ENCODE data around the gene PITPNB.
A peak's percentile ranks its signal among the peaks of the same experiment; 100 is the strongest.

Gene PITPNB

GRCh38 chr22:27868732-27869282 lies 50.2 kb downstream of the PITPNB start:
- no peaks in the 10 kb centered on the region for H3K9me3 ChIP-seq (ENCODE audit: control insufficient read depth, insufficient read depth, low read length)
- H3K9ac ChIP-seq (ENCODE audit: low read depth, low read length): no peak overlapping the region
- H3K27me3 ChIP-seq (ENCODE audit: control insufficient read depth, insufficient read depth, low read length): no peaks in the 10 kb centered on the region
- peak overlapping the region; percentile 36 for H3K27ac ChIP-seq (ENCODE audit: low read depth, low read length)
- peaks cover 10% of the 10 kb centered on the region; the same call in 1 of the 2 replicates for H3K4me1 ChIP-seq (ENCODE audit: control insufficient read depth, insufficient read depth, low read length)
- H3K4me3 ChIP-seq (ENCODE audit: low read depth, low read length): no peak overlapping the region
- H3K36me3 ChIP-seq (ENCODE audit: control insufficient read depth, insufficient read depth, low read length): peaks cover 53% of the 10 kb centered on the region

GRCh38 chr22:27867953-27868731 lies 50.9 kb downstream of the PITPNB start:
- H3K4me3 ChIP-seq (ENCODE audit: low read depth, low read length): no peak overlapping the region
- H3K36me3 ChIP-seq (ENCODE audit: control insufficient read depth, insufficient read depth, low read length): peaks cover 46% of the 10 kb centered on the region
- H3K9ac ChIP-seq (ENCODE audit: low read depth, low read length): no peak overlapping the region
- H3K9me3 ChIP-seq (ENCODE audit: control insufficient read depth, insufficient read depth, low read length): no peaks in the 10 kb centered on the region
- no peaks in the 10 kb centered on the region for H3K27me3 ChIP-seq (ENCODE audit: control insufficient read depth, insufficient read depth, low read length)
- H3K4me1 ChIP-seq (ENCODE audit: control insufficient read depth, insufficient read depth, low read length): peaks cover 10% of the 10 kb centered on the region; the same call in 1 of the 2 replicates
- H3K27ac ChIP-seq (ENCODE audit: low read depth, low read length): peak overlapping the region; percentile 36

DNA sequence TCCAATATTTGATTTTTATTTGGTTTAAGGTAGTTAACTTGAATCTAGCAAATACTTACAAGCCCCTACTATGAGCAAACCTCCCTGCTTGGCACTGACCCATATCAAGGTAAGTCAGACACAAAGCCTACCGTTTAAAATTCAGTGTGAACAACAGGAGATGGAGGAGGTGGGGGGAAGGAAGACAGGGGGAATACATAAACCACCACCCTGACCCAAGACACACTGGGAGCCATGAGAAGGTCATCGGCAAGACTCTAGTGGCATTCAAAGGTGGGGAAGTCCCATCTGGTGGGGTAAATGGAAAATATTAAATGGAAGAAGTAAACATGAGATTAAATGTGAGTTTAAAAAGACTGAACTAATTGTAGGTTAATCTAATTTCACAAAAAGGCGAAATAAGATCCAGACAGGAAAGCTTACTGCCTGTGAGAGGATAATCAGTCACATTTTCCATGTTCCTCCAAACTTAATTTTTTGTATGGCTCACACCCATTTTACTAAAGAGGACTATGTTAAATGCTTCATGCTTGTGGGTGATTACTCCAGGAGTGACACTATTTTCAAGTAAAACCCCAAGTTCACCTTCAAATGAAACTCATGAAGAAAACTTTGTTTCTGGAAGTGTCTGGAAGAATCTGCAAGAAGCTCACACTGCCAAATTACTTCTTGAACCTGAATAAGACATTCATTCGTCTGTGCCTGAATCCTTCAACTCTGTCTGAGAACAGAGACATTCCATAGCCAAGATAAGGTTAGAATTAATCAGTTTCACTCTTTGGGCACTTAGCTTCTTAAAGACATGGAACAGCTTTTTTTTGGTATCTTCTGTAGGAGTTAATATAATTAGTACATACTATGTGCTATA lies 51.7 kb downstream of the PITPNB start:
- H3K27ac ChIP-seq (ENCODE audit: low read depth, low read length): no peak overlapping the region
- no peak overlapping the region for H3K9ac ChIP-seq (ENCODE audit: low read depth, low read length)
- no peak overlapping the region for H3K4me3 ChIP-seq (ENCODE audit: low read depth, low read length)
- peaks cover 10% of the 10 kb centered on the region; the same call in 1 of the 2 replicates for H3K4me1 ChIP-seq (ENCODE audit: control insufficient read depth, insufficient read depth, low read length)
- no peaks in the 10 kb centered on the region for H3K27me3 ChIP-seq (ENCODE audit: control insufficient read depth, insufficient read depth, low read length)
- H3K9me3 ChIP-seq (ENCODE audit: control insufficient read depth, insufficient read depth, low read length): no peaks in the 10 kb centered on the region
- H3K36me3 ChIP-seq (ENCODE audit: control insufficient read depth, insufficient read depth, low read length): peaks cover 38% of the 10 kb centered on the region

DNA sequence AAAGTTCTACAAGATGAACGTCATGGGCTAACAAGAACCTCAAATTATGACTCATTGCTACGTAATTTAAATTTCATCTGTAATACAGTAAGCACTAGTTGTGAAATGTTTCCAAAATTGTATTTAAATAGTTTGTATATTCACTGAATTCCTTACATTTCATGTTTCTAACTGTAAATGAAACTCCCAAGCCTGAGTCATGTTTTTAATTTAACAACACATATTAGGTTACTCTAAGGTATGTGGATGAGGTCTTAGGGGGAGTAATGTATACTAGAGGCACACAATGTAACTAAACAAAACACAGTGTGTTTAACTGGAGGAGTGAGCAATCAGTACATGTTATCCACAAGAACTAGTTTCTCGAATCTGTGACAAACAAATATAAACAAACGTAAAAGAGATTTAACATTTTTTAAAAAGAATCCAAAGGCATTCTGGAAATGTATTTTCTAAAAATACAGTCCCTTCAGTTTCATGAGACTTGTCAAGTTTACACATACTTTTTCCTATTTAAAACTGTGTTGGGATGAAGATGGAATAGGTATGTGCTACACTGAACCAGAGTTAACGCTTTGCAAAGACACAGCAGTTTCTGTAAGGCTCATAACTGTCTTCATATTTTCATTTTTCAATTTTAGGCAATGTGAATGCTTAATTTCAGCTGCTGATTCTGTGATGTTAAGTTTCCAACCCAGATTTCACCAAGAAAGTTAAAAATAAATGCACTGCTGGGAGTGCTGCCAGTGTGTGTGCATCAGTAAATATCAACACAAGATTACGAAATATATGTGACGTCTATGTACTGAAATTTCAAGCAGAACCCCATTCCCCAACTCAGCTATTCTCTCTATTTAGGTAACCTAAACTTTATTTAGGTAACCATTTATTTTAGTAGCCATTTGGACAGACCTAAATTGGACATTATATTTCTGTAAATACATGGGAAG lies 52.6 kb downstream of the PITPNB start:
- no peak overlapping the region for H3K4me3 ChIP-seq (ENCODE audit: low read depth, low read length)
- H3K36me3 ChIP-seq (ENCODE audit: control insufficient read depth, insufficient read depth, low read length): peaks cover 36% of the 10 kb centered on the region

GRCh38 chr22:27865496-27865895 lies 53.6 kb downstream of the PITPNB start:
- no peaks in the 10 kb centered on the region for H3K9me3 ChIP-seq (ENCODE audit: control insufficient read depth, insufficient read depth, low read length)
- H3K4me3 ChIP-seq (ENCODE audit: low read depth, low read length): no peak overlapping the region
- peaks cover 30% of the 10 kb centered on the region for H3K36me3 ChIP-seq (ENCODE audit: control insufficient read depth, insufficient read depth, low read length)
- H3K27ac ChIP-seq (ENCODE audit: low read depth, low read length): no peak overlapping the region
- peaks cover 10% of the 10 kb centered on the region; the same call in 1 of the 2 replicates for H3K4me1 ChIP-seq (ENCODE audit: control insufficient read depth, insufficient read depth, low read length)
- no peaks in the 10 kb centered on the region for H3K27me3 ChIP-seq (ENCODE audit: control insufficient read depth, insufficient read depth, low read length)
- H3K9ac ChIP-seq (ENCODE audit: low read depth, low read length): no peak overlapping the region

More for the DNA sequence above, 52.6 kb downstream of the PITPNB start:
- H3K4me1 ChIP-seq (ENCODE audit: control insufficient read depth, insufficient read depth, low read length): peaks cover 10% of the 10 kb centered on the region; the same call in 1 of the 2 replicates
- no peaks in the 10 kb centered on the region for H3K27me3 ChIP-seq (ENCODE audit: control insufficient read depth, insufficient read depth, low read length)
- no peak overlapping the region for H3K9ac ChIP-seq (ENCODE audit: low read depth, low read length)
- no peaks in the 10 kb centered on the region for H3K9me3 ChIP-seq (ENCODE audit: control insufficient read depth, insufficient read depth, low read length)
- peak overlapping the region; percentile 13 for H3K27ac ChIP-seq (ENCODE audit: low read depth, low read length)

DNA sequence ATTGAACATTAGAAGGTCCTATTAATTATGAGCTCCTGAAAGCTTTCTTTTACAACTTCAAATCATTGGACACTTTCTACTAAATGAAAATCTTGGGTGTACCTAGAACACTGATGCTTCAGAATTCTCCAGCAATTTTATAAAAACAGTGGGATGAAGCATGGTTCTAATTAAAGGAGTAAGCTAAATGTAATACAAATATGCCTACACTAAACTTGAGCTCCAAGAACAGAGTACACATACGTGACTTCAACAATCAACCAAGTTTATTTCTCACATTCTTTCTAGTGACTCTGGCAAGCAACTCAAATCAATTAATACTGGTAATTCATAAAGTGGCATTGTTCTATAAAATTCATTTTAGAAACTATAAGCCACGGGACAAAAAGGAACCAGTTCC lies 55.5 kb downstream of the PITPNB start:
- H3K27ac ChIP-seq (ENCODE audit: low read depth, low read length): no peak overlapping the region

DNA sequence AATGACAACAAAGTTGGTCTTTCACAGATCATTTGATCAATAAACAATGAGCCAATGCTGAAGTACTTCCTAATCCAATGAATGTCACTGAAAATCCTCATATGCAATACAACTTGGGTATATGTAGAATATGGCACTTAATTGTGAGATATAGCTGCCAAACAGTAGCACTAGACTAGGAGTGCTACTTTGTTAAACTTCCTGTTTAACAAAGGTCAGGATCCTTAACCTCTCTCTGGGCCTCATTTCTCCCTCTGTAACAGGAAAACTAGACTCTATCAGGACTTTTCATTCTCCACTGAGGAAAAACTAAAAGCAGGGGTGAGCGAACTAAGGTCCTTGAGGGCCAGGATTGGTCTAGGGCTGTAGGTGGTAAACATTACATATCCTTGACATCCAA lies 56.1 kb downstream of the PITPNB start:
- peaks cover 10% of the 10 kb centered on the region; the same call in 1 of the 2 replicates for H3K4me1 ChIP-seq (ENCODE audit: control insufficient read depth, insufficient read depth, low read length)
- H3K9me3 ChIP-seq (ENCODE audit: control insufficient read depth, insufficient read depth, low read length): no peaks in the 10 kb centered on the region
- no peak overlapping the region for H3K27ac ChIP-seq (ENCODE audit: low read depth, low read length)
- H3K4me3 ChIP-seq (ENCODE audit: low read depth, low read length): no peak overlapping the region
- no peak overlapping the region for H3K9ac ChIP-seq (ENCODE audit: low read depth, low read length)
- H3K36me3 ChIP-seq (ENCODE audit: control insufficient read depth, insufficient read depth, low read length): peaks cover 38% of the 10 kb centered on the region
- no peaks in the 10 kb centered on the region for H3K27me3 ChIP-seq (ENCODE audit: control insufficient read depth, insufficient read depth, low read length)

More for the DNA sequence above, 55.5 kb downstream of the PITPNB start:
- Histone ChIP-seq H3K36me3 (ENCODE audit: control insufficient read depth, insufficient read depth, low read length) (peaks cover 33% of the 10 kb centered on the region), H3K9me3 (ENCODE audit: control insufficient read depth, insufficient read depth, low read length) (no peaks in the 10 kb centered on the region), H3K4me3 (ENCODE audit: low read depth, low read length) (no peak overlapping the region), H3K9ac (ENCODE audit: low read depth, low read length) (no peak overlapping the region), H3K27me3 (ENCODE audit: control insufficient read depth, insufficient read depth, low read length) (no peaks in the 10 kb centered on the region), H3K4me1 (ENCODE audit: control insufficient read depth, insufficient read depth, low read length) (peaks cover 10% of the 10 kb centered on the region; the same call in 1 of the 2 replicates)

DNA sequence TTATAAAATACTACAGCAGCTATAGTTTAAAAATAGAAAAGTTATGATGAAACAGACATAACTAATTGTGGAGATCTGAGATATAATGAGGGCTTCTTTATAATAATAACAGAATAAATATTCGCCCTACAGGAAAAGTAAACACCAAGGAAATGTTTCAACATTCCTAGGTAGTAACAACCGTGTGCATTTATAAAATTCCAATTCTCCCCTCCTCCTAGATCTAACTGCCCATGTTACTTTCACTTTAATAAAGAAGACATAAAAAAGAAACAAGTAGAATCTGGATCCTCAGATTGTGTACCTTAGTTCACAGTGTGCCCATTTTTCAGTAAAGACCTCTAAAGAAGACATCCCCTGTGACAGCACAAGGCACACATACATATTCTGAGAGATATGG lies 59.7 kb downstream of the PITPNB start:
- Histone ChIP-seq H3K9me3 (ENCODE audit: control insufficient read depth, insufficient read depth, low read length) (no peaks in the 10 kb centered on the region), H3K9ac (ENCODE audit: low read depth, low read length) (no peak overlapping the region), H3K4me1 (ENCODE audit: control insufficient read depth, insufficient read depth, low read length) (no peaks in the 10 kb centered on the region), H3K27me3 (ENCODE audit: control insufficient read depth, insufficient read depth, low read length) (no peaks in the 10 kb centered on the region), H3K27ac (ENCODE audit: low read depth, low read length) (no peak overlapping the region), H3K36me3 (ENCODE audit: control insufficient read depth, insufficient read depth, low read length) (peaks cover 66% of the 10 kb centered on the region), H3K4me3 (ENCODE audit: low read depth, low read length) (no peak overlapping the region)

- H3K36me3 ChIP-seq (ENCODE audit: control insufficient read depth, insufficient read depth, low read length): peaks cover 71% of the 10 kb centered on the region
- H3K4me3 ChIP-seq (ENCODE audit: low read depth, low read length): no peak overlapping the region
- H3K9ac ChIP-seq (ENCODE audit: low read depth, low read length): no peak overlapping the region
- H3K4me1 ChIP-seq (ENCODE audit: control insufficient read depth, insufficient read depth, low read length): no peaks in the 10 kb centered on the region
- H3K9me3 ChIP-seq (ENCODE audit: control insufficient read depth, insufficient read depth, low read length): no peaks in the 10 kb centered on the region
- no peak overlapping the region for H3K27ac ChIP-seq (ENCODE audit: low read depth, low read length)
- no peaks in the 10 kb centered on the region for H3K27me3 ChIP-seq (ENCODE audit: control insufficient read depth, insufficient read depth, low read length)
Measured at GRCh38 chr22:27858626-27859025, 60.4 kb downstream of the PITPNB start.

GRCh38 chr22:27857443-27857842 lies 61.6 kb downstream of the PITPNB start:
- H3K36me3 ChIP-seq (ENCODE audit: control insufficient read depth, insufficient read depth, low read length): peaks cover 82% of the 10 kb centered on the region
- no peaks in the 10 kb centered on the region for H3K27me3 ChIP-seq (ENCODE audit: control insufficient read depth, insufficient read depth, low read length)
- no peak overlapping the region for H3K9ac ChIP-seq (ENCODE audit: low read depth, low read length)
- H3K9me3 ChIP-seq (ENCODE audit: control insufficient read depth, insufficient read depth, low read length): no peaks in the 10 kb centered on the region
- no peak overlapping the region for H3K27ac ChIP-seq (ENCODE audit: low read depth, low read length)
- no peaks in the 10 kb centered on the region for H3K4me1 ChIP-seq (ENCODE audit: control insufficient read depth, insufficient read depth, low read length)
- H3K4me3 ChIP-seq (ENCODE audit: low read depth, low read length): no peak overlapping the region
